ENCODE data around the gene CMTM5.
"Not testable (repeated sequence)": the region's sequence is repeated elsewhere in the genome, so short reads cannot be mapped to it uniquely, and the experiment has no call there.

Gene CMTM5

GRCh38 chr14:23399591-23399990 is 22.7 kb downstream of the CMTM5 start:
- no peaks in the 10 kb centered on the region for H3K4me1 ChIP-seq (ENCODE audit: control insufficient read depth, low read length)
- H3K4me2 ChIP-seq (ENCODE audit: low read length) = no peak overlapping the region
- H4K20me1 ChIP-seq (ENCODE audit: control insufficient read depth, insufficient read depth, low read depth, low read length) = no peaks in the 10 kb centered on the region
- no peak overlapping the region for H3K4me3 ChIP-seq (ENCODE audit: low read length)
- H3K27me3 ChIP-seq (ENCODE audit: control insufficient read depth, low read length) = no peaks in the 10 kb centered on the region
- H3K27ac ChIP-seq (ENCODE audit: low read depth, low read length) = no peak overlapping the region
- TF ChIP-seq CTCF (IDR thresholded peaks at IDR 0.05; ENCODE audit: low read depth, low read length, poor library complexity, severe bottlenecking) (no peak), EZH2phosphoT487 (IDR thresholded peaks at IDR 0.05; ENCODE audit: borderline replicate concordance, low read length) (no peak)
- no peaks in the 10 kb centered on the region for H3F3A ChIP-seq (ENCODE audit: control insufficient read depth, insufficient read depth)
- H3K79me2 ChIP-seq (ENCODE audit: control insufficient read depth, low read length) = no peaks in the 10 kb centered on the region
- no peaks in the 10 kb centered on the region for H3K9me3 ChIP-seq (ENCODE audit: control insufficient read depth, insufficient read depth, low read length)
- H3K36me3 ChIP-seq (ENCODE audit: control insufficient read depth, low read length) = no peaks in the 10 kb centered on the region
- no peaks in the 10 kb centered on the region for H3K9me2 ChIP-seq (replicated peaks; ENCODE audit: control insufficient read depth, low read length)

- H3K27me3 ChIP-seq (ENCODE audit: control insufficient read depth, low read length); H3K4me2 ChIP-seq (ENCODE audit: low read length); H3K4me1 ChIP-seq (ENCODE audit: control insufficient read depth, low read length); H3F3A ChIP-seq (ENCODE audit: control insufficient read depth, insufficient read depth); H3K79me2 ChIP-seq (ENCODE audit: control insufficient read depth, low read length); H3K27ac ChIP-seq (ENCODE audit: low read depth, low read length); H3K4me3 ChIP-seq (ENCODE audit: low read length); H4K20me1 ChIP-seq (ENCODE audit: control insufficient read depth, insufficient read depth, low read depth, low read length); H3K36me3 ChIP-seq (ENCODE audit: control insufficient read depth, low read length); H3K9me2 ChIP-seq (replicated peaks; ENCODE audit: control insufficient read depth, low read length); H3K9me3 ChIP-seq (ENCODE audit: control insufficient read depth, insufficient read depth, low read length): not testable (repeated sequence)
Observed at GRCh38 chr14:23400496-23401149, 23.8 kb downstream of the CMTM5 start.

GRCh38 chr14:23401291-23401690 is 24.4 kb downstream of the CMTM5 start:
- TF ChIP-seq EZH2phosphoT487 (IDR thresholded peaks at IDR 0.05; ENCODE audit: borderline replicate concordance, low read length) = no peak
- TF ChIP-seq CTCF (IDR thresholded peaks at IDR 0.05; ENCODE audit: low read depth, low read length, poor library complexity, severe bottlenecking) = no peak
- Histone ChIP-seq H3F3A (ENCODE audit: control insufficient read depth, insufficient read depth) (no peaks in the 10 kb centered on the region), H3K36me3 (ENCODE audit: control insufficient read depth, low read length) (no peaks in the 10 kb centered on the region), H3K4me1 (ENCODE audit: control insufficient read depth, low read length) (no peaks in the 10 kb centered on the region), H4K20me1 (ENCODE audit: control insufficient read depth, insufficient read depth, low read depth, low read length) (no peaks in the 10 kb centered on the region), H3K27me3 (ENCODE audit: control insufficient read depth, low read length) (no peaks in the 10 kb centered on the region), H3K9me3 (ENCODE audit: control insufficient read depth, insufficient read depth, low read length) (no peaks in the 10 kb centered on the region), H3K9me2 (replicated peaks; ENCODE audit: control insufficient read depth, low read length) (no peaks in the 10 kb centered on the region), H3K27ac (ENCODE audit: low read depth, low read length) (no peak overlapping the region), H3K79me2 (ENCODE audit: control insufficient read depth, low read length) (no peaks in the 10 kb centered on the region), H3K4me3 (ENCODE audit: low read length) (no peak overlapping the region), H3K4me2 (ENCODE audit: low read length) (no peak overlapping the region)

GRCh38 chr14:23402296-23403138 is 25.7 kb downstream of the CMTM5 start:
- no peak overlapping the region for H3K27ac ChIP-seq (ENCODE audit: low read depth, low read length)
- H3K9me3 ChIP-seq (ENCODE audit: control insufficient read depth, insufficient read depth, low read length) = no peaks in the 10 kb centered on the region
- H3K9me2 ChIP-seq (replicated peaks; ENCODE audit: control insufficient read depth, low read length) = no peaks in the 10 kb centered on the region
- no peak overlapping the region for H3K4me3 ChIP-seq (ENCODE audit: low read length)
- H3K36me3 ChIP-seq (ENCODE audit: control insufficient read depth, low read length) = no peaks in the 10 kb centered on the region
- no peaks in the 10 kb centered on the region for H4K20me1 ChIP-seq (ENCODE audit: control insufficient read depth, insufficient read depth, low read depth, low read length)
- H3K79me2 ChIP-seq (ENCODE audit: control insufficient read depth, low read length) = no peaks in the 10 kb centered on the region
- H3K4me2 ChIP-seq (ENCODE audit: low read length) = no peak overlapping the region
- TF ChIP-seq CTCF (IDR thresholded peaks at IDR 0.05; ENCODE audit: low read depth, low read length, poor library complexity, severe bottlenecking) (no peak), EZH2phosphoT487 (IDR thresholded peaks at IDR 0.05; ENCODE audit: borderline replicate concordance, low read length) (no peak)
- no peaks in the 10 kb centered on the region for H3K27me3 ChIP-seq (ENCODE audit: control insufficient read depth, low read length)
- H3K4me1 ChIP-seq (ENCODE audit: control insufficient read depth, low read length) = no peaks in the 10 kb centered on the region
- no peaks in the 10 kb centered on the region for H3F3A ChIP-seq (ENCODE audit: control insufficient read depth, insufficient read depth)

Measured in DOHH2 (cell line).